Cortex of kidney (tissue), 1 donor: ENCODE data around the gene UCP3.
"Not testable (repeated sequence)": the region's sequence is repeated elsewhere in the genome, so short reads cannot be mapped to it uniquely, and the experiment has no call there.

Experiments used
- DNase-seq: peaks from one replicate; lab custom pipeline; 2025; lab: John Stamatoyannopoulos, UW

The UCP3 gene

GRCh38 chr11:74000307-74001133 is 8.4 kb downstream of the UCP3 start:
- DNase-seq, result no peak

- DNase-seq, result no peak
Observed at GRCh38 chr11:73999581-74000306, 9.1 kb downstream of the UCP3 start.

GRCh38 chr11:73998846-73999575 is 9.9 kb downstream of the UCP3 start:
- no peak for DNase-seq

- DNase-seq, result no peak
Observed at GRCh38 chr11:73997120-73997770, 11.6 kb downstream of the UCP3 start.

GRCh38 chr11:73996161-73996747 is 12.6 kb downstream of the UCP3 start:
- no peak for DNase-seq

GRCh38 chr11:73995731-73996130 is 13.2 kb downstream of the UCP3 start:
- no peak for DNase-seq

- no peak for DNase-seq
Observed at GRCh38 chr11:73995247-73995646, 13.6 kb downstream of the UCP3 start.

- DNase-seq, result no peak
Observed at GRCh38 chr11:73991471-73992006, 17.3 kb downstream of the UCP3 start.

- no peak for DNase-seq
Observed at GRCh38 chr11:73990730-73991129, 18.2 kb downstream of the UCP3 start.

GRCh38 chr11:73989156-73989555 is 19.7 kb downstream of the UCP3 start:
- DNase-seq, result no peak

GRCh38 chr11:73988227-73988626 is 20.7 kb downstream of the UCP3 start:
- DNase-seq, result no peak

GRCh38 chr11:73985661-73986060 is 23.2 kb downstream of the UCP3 start:
- not testable (repeated sequence) for DNase-seq

- DNase-seq, result no peak
Observed at GRCh38 chr11:73983741-73984538, 24.9 kb downstream of the UCP3 start.

- DNase-seq, result no peak
Observed at GRCh38 chr11:73982990-73983740, 25.7 kb downstream of the UCP3 start.

GRCh38 chr11:73982595-73982989 is 26.3 kb downstream of the UCP3 start, which contains the start of gene UCP2:
UCP2 (minus strand) TSS chr11:73982843; CDS start chr11:73978378, 4,465 bp downstream.
- no peak for DNase-seq

- DNase-seq, result no peak
Observed at GRCh38 chr11:73981051-73981805, 27.7 kb downstream of the UCP3 start.

GRCh38 chr11:73980001-73980961 is 28.6 kb downstream of the UCP3 start:
- DNase-seq, result no peak

GRCh38 chr11:73978576-73979086 is 30.3 kb downstream of the UCP3 start:
- DNase-seq, result no peak
